NCI-H345 (cell line): Measurements from ENCODE around the gene MAN1C1.

Source experiments
- DNase-seq: peaks from one replicate; lab custom pipeline; 2025; lab: John Stamatoyannopoulos, UW

MAN1C1 gene

GRCh38 chr1:25782608-25783201 lies 166.1 kb downstream of the MAN1C1 start:
- no peak for DNase-seq

GRCh38 chr1:25784575-25785051 lies 168.0 kb downstream of the MAN1C1 start:
- no peak for DNase-seq

GRCh38 chr1:25785333-25786067 lies 168.9 kb downstream of the MAN1C1 start:
- DNase-seq, result no peak

GRCh38 chr1:25786887-25787759 lies 170.5 kb downstream of the MAN1C1 start:
- no peak for DNase-seq

GRCh38 chr1:25787760-25788166 lies 171.2 kb downstream of the MAN1C1 start:
- no peak for DNase-seq

GRCh38 chr1:25790472-25790871 lies 173.9 kb downstream of the MAN1C1 start:
- DNase-seq, result no peak

GRCh38 chr1:25792115-25792514 lies 175.5 kb downstream of the MAN1C1 start:
- DNase-seq, result no peak

- no peak for DNase-seq
These were observed 177.1 kb downstream of the MAN1C1 start for GRCh38 chr1:25793585-25794170.

- no peak for DNase-seq
These were observed 177.7 kb downstream of the MAN1C1 start for GRCh38 chr1:25794325-25794724.

GRCh38 chr1:25795211-25795610 lies 178.6 kb downstream of the MAN1C1 start:
- no peak for DNase-seq

- peak; percentile 84 for DNase-seq
These were observed 179.6 kb downstream of the MAN1C1 start for GRCh38 chr1:25795946-25796810.

- DNase-seq, result peak; percentile 87
These were observed 180.3 kb downstream of the MAN1C1 start for GRCh38 chr1:25796811-25797458.

- DNase-seq, result no peak
These were observed 181.3 kb downstream of the MAN1C1 start for GRCh38 chr1:25797939-25798338.

- no peak for DNase-seq
These were observed 182.2 kb downstream of the MAN1C1 start for GRCh38 chr1:25798666-25799351.

GRCh38 chr1:25799352-25799934 lies 182.9 kb downstream of the MAN1C1 start:
- DNase-seq, result no peak

- peak; percentile 52 for DNase-seq
These were observed 183.5 kb downstream of the MAN1C1 start, which contains the start of gene SELENON for GRCh38 chr1:25799935-25800702. Gene SELENON, plus strand, starts transcription at chr1:25800193. Its CDS starts 38 bp downstream, at chr1:25800231.

GRCh38 chr1:25800703-25801377 lies 184.2 kb downstream of the MAN1C1 start:
- no peak for DNase-seq

GRCh38 chr1:25802915-25803314 lies 186.3 kb downstream of the MAN1C1 start:
- DNase-seq, result no peak
